HG03432 (cell line): ENCODE data around the gene WFIKKN1.

Source experiments
- ATAC-seq: cut with Tn5 transposase; IDR thresholded peaks from one replicate; pipeline ENCODE4 v1.9.1; 2021; ENCODE audit warnings: mild to moderate bottlenecking, moderate library complexity; ENCODE audit not compliant: unreplicated experiment

Gene WFIKKN1

GRCh38 chr16:682493-683395 is 52.0 kb downstream of the WFIKKN1 start:
- no peak for ATAC-seq

- ATAC-seq = no peak
Measured at GRCh38 chr16:683396-684070, 52.7 kb downstream of the WFIKKN1 start.
